HL-60 (cell line): ENCODE data around the gene AFAP1L2.

ENCODE experiments used
- GABPA ChIP-seq: IDR thresholded peaks from 2 replicates; pipeline ENCODE4 v1.6.1; 2012; ENCODE audit warnings: low read depth
- TF ChIP-seq, protein P1 (sequence below): IDR thresholded peaks from one replicate; pipeline ENCODE4 v1.5.1; 2011; ENCODE audit warnings: low read length, control low read depth, inconsistent platforms; ENCODE audit not compliant: insufficient read depth

DNA sequence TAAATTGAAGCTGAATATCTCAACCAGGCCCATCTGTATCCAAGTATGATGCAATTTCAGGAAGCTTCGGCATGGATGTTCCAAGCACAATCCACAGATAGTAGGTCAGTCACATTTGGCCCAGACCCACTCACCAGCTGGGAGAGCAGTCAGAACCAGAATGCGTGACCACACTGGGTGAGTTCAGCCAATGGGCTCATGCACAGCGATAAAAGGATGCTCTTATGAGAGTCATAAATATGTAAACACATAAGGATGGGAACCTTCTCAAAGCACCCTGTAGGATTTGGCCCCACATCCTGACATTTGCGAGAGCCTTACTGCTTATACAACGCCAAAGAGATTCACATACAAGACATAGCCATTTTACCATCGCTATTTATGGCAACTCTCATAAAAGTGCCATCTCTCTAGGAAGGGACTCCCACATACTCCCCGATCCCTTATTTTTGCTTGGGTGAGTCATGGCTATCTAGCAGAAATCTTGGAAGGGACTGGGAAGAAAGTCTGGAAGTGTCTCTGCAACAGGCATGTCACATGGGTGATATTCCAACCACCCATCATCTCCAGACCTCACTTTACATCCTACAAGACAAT, 3.0 kb downstream of the AFAP1L2 start:
- TF ChIP-seq, protein P1, sequence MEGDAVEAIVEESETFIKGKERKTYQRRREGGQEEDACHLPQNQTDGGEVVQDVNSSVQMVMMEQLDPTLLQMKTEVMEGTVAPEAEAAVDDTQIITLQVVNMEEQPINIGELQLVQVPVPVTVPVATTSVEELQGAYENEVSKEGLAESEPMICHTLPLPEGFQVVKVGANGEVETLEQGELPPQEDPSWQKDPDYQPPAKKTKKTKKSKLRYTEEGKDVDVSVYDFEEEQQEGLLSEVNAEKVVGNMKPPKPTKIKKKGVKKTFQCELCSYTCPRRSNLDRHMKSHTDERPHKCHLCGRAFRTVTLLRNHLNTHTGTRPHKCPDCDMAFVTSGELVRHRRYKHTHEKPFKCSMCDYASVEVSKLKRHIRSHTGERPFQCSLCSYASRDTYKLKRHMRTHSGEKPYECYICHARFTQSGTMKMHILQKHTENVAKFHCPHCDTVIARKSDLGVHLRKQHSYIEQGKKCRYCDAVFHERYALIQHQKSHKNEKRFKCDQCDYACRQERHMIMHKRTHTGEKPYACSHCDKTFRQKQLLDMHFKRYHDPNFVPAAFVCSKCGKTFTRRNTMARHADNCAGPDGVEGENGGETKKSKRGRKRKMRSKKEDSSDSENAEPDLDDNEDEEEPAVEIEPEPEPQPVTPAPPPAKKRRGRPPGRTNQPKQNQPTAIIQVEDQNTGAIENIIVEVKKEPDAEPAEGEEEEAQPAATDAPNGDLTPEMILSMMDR: no peak
- no peak for TF ChIP-seq GABPA
